OCI-LY1 (cell line): ENCODE data around the gene RBP7.

ENCODE experiments used
- EZH2 ChIP-seq: fragments of 200-600 bp; sonication (generic), shearing (Covaris generic); IDR thresholded peaks from 2 replicates; pipeline ENCODE4 v1.8.0; 2017; ENCODE audit warnings: borderline replicate concordance, mixed run types, mild to moderate bottlenecking, antibody characterized with exemption, low read length, moderate library complexity, mixed read lengths
- TF ChIP-seq, protein P1 (sequence below): fragments of 200-600 bp; sonication (generic), shearing (Covaris generic); IDR thresholded peaks from 2 replicates; pipeline ENCODE4 v1.5.1; 2017; ENCODE audit warnings: mild to moderate bottlenecking, antibody characterized with exemption, low read length, moderate library complexity, mixed read lengths

DNA sequence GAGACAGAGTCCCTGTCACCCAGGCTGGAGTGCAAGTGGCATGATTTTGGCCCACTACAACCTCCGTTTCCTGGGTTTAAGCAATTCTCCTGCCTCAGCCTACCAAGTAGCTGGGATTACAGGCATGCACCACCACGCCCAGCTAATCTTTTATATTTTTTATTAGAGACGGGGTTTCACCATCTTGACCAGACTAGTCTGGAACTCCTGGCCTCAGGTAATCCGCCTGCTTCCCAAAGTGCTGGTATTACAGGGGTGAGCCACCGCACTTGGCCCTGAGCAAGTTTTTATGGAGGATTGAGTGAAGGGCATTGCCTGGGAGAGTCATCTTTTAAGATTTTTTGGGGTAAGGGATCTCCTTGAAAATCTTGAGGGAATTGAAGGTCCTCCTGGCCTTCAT lies 64.2 kb downstream of the RBP7 start:
- TF ChIP-seq, protein P1, sequence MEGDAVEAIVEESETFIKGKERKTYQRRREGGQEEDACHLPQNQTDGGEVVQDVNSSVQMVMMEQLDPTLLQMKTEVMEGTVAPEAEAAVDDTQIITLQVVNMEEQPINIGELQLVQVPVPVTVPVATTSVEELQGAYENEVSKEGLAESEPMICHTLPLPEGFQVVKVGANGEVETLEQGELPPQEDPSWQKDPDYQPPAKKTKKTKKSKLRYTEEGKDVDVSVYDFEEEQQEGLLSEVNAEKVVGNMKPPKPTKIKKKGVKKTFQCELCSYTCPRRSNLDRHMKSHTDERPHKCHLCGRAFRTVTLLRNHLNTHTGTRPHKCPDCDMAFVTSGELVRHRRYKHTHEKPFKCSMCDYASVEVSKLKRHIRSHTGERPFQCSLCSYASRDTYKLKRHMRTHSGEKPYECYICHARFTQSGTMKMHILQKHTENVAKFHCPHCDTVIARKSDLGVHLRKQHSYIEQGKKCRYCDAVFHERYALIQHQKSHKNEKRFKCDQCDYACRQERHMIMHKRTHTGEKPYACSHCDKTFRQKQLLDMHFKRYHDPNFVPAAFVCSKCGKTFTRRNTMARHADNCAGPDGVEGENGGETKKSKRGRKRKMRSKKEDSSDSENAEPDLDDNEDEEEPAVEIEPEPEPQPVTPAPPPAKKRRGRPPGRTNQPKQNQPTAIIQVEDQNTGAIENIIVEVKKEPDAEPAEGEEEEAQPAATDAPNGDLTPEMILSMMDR: no peak
- no peak for TF ChIP-seq EZH2
